Adrenal gland (tissue), 12 donors: ENCODE measurements around the gene GATA1. TPM values are rescaled to one million over a fixed set of nuclear protein-coding genes. Genes with fewer than 3 reads are reported as not detected.
"Not testable (repeated sequence)": the region's sequence is repeated elsewhere in the genome, so short reads cannot be mapped to it uniquely, and the experiment has no call there.

Experiments
- DNase-seq, 7 donors: peaks; one replicate each; pipeline ENCODE4 v3.0.0-alpha.2; 2019 to 2020
- H3K27ac ChIP-seq, 5 donors: fragments of 200-600 bp; sonication (generic) in 4 of 5; 1 replicate in 3 of 5; 2 replicates in 2 of 5; pipeline versions ENCODE4 v1.5.1 to v1.8.0; 2016 to 2020; ENCODE audit warnings: mild to moderate bottlenecking in 1 of 5
- H3K27me3 ChIP-seq: fragments of 200-600 bp; 2 replicates; pipeline ENCODE4 v1.8.0; 2021
- H3K36me3 ChIP-seq, 2 donors: fragments of 200-600 bp; replicated peaks in 1 of 2; 1 replicate in 1 of 2; 2 replicates in 1 of 2; pipeline versions ENCODE4 v1.5.1 to v1.8.0; 2018 to 2022
- H3K4me1 ChIP-seq, 2 donors: fragments of 200-600 bp; replicated peaks in 1 of 2; 1 replicate in 1 of 2; 2 replicates in 1 of 2; pipeline versions ENCODE4 v1.5.1 to v1.8.0; 2018 to 2021
- H3K4me3 ChIP-seq, 4 donors: fragments of 200-600 bp; sonication (generic) in 3 of 4; one replicate each; pipeline ENCODE4 v1.5.1; 2016 to 2018
- H3K9me3 ChIP-seq, 3 donors: fragments of 200-600 bp; sonication (generic) in 1 of 3; replicated peaks in 1 of 3; 1 replicate in 2 of 3; 2 replicates in 1 of 3; pipeline versions ENCODE4 v1.5.1 to v1.8.0; 2016 to 2021
- CTCF ChIP-seq, 6 experiments: fragments of 450-650 bp in 4 of 6; fragments of 200-600 bp in 2 of 6; sonication (generic) in 1 of 6; IDR thresholded peaks; 1 replicate in 5 of 6; 2 replicates in 1 of 6; pipeline versions ENCODE4 v1.5.1 to v1.8.0; 2016 to 2021; ENCODE audit warnings: antibody characterized with exemption in 6 of 6, mild to moderate bottlenecking in 2 of 6, moderate library complexity in 1 of 6
- POLR2A ChIP-seq, 2 donors: fragments of 450-650 bp; IDR thresholded peaks; one replicate each; pipeline ENCODE4 v1.6.1; 2017; ENCODE audit warnings: antibody characterized with exemption in 2 of 2, mild to moderate bottlenecking in 2 of 2, moderate library complexity in 1 of 2
- WGBS, 4 donors: extraction: QIAGEN DNeasy Blood & Tissue Kit in 2 of 4; methylation state at CpG; one replicate each; pipeline versions ENCODE4 v1.1.5 to v1.1.7; 2013 to 2017; 5-methylcytosine and 5-hydroxymethylcytosine counted together
- intact Hi-C, 2 donors: fragments of 100-400 bp; cut with DNase I; formaldehyde crosslinking; loops; one replicate each; pipeline versions ENCODE4 v1.14.1 to v1.15.0; 2022 to 2023
- polyA plus RNA-seq, 3 donors: library from polyadenylated mRNA; stranded (reverse); fragments of 200-250 nt in 2 of 3; fragments of 350-450 nt in 1 of 3; fragmentation: Illumina TruSeq in 1 of 3; extraction: RNeasy Lipid Tissue Mini Kit (QIAGEN cat#74804) in 1 of 3; gene quantifications; one replicate each; pipeline ENCODE4 v1.2.3, GENCODE V29; 2013 to 2014
- total RNA-seq, 9 donors: library from RNA; depleted of rRNA in 4 of 9; stranded (reverse); fragments of >200 nt in 4 of 9; fragments of 120-200 nt in 1 of 9; fragmentation: NEBNext Ultra II Directional in 1 of 9; extraction: Animal tissue kit (Norgen Biotek cat#: 25700) in 1 of 9; gene quantifications; one replicate each; pipeline versions ENCODE4 v1.1.0 to v1.2.4, GENCODE V29; 2013 to 2023
- donor health status: healthy with polysubstance abuse.
- donor health status: Bipolar disorder and iron deficiency.
- donor health status: DM: yes; HTN: yes; CAD: no.
- donor health status: DM: no; HTN: no; CAD: no.
- donor health status: DM: no; HTN: no; CAD: no.
- donor health status: DM: yes; HTN: yes; CAD: no.

Gene GATA1
- total and polyA plus RNA-seq, 12 donors: 0.27 to 0.43 (median 0.33) TPM; not detected in 9

GRCh38 chrX:48818098-48818497 lies 31.7 kb downstream of the GATA1 start:
- TF ChIP-seq CTCF (IDR thresholded peaks at IDR 0.05): no peak
- no peak for TF ChIP-seq POLR2A (IDR thresholded peaks at IDR 0.05)
- intact Hi-C loops: no loop called here
- Histone ChIP-seq H3K9me3 (no peaks in the 10 kb centered on the region), H3K27ac (no peak overlapping the region), H3K36me3 (peaks cover 0 to 8% of the 10 kb centered on the region in 2 donors), H3K4me3 (no peak overlapping the region), H3K27me3 (no peaks in the 10 kb centered on the region), H3K4me1 (no peaks in the 10 kb centered on the region)
- 90 to 96% (median 93%) methylated on average over 13 to 16 of the region's 16 CpGs for WGBS, 4 donors
- DNase-seq: no peak

- peaks cover 0 to 8% of the 10 kb centered on the region in 2 donors for H3K36me3 ChIP-seq
- no peak for TF ChIP-seq POLR2A (IDR thresholded peaks at IDR 0.05)
- TF ChIP-seq CTCF (IDR thresholded peaks at IDR 0.05): no peak
- no peak overlapping the region for H3K4me3 ChIP-seq
- H3K27ac ChIP-seq: no peak overlapping the region
- no peaks in the 10 kb centered on the region for H3K27me3 ChIP-seq
- intact Hi-C loops: no loop called here
- no peak for DNase-seq
- H3K9me3 ChIP-seq: no peaks in the 10 kb centered on the region
- H3K4me1 ChIP-seq: no peaks in the 10 kb centered on the region
- WGBS, 4 donors: 83 to 100% (median 96%) methylated on average over 1 to 4 of the region's 4 CpGs; no CpG with 5 or more reads in 1 of the 4 donors
Measured at GRCh38 chrX:48818866-48819265, 32.5 kb downstream of the GATA1 start.

- 83 to 91% (median 88%) methylated on average over 9 of the region's 9 CpGs for WGBS, 4 donors
- intact Hi-C loops, H3K27me3 ChIP-seq, H3K9me3 ChIP-seq, H3K4me3 ChIP-seq, DNase-seq, H3K36me3 ChIP-seq, H3K4me1 ChIP-seq, H3K27ac ChIP-seq: not testable (repeated sequence)
Measured at GRCh38 chrX:48819394-48819793, 33.0 kb downstream of the GATA1 start.

- H3K27me3 ChIP-seq: peaks cover 10% of the 10 kb centered on the region
Measured at GRCh38 chrX:48823053-48823452, 36.7 kb downstream of the GATA1 start.

More at GRCh38 chrX:48823053-48823452, 36.7 kb downstream of the GATA1 start:
- H3K9me3 ChIP-seq: no peaks in the 10 kb centered on the region
- DNase-seq: no peak
- intact Hi-C loops: no loop called here
- TF ChIP-seq POLR2A (IDR thresholded peaks at IDR 0.05): no peak
- no peak for TF ChIP-seq CTCF (IDR thresholded peaks at IDR 0.05)
- H3K36me3 ChIP-seq: peaks cover 0 to 3% of the 10 kb centered on the region in 2 donors
- H3K4me3 ChIP-seq: no peak overlapping the region
- WGBS, 4 donors: 73 to 87% (median 85%) methylated on average over 3 to 6 of the region's 6 CpGs; no CpG with 5 or more reads in 1 of the 4 donors
- H3K27ac ChIP-seq: no peak overlapping the region
- H3K4me1 ChIP-seq: no peaks in the 10 kb centered on the region
